WERI-Rb-1 (cell line): ENCODE results near the gene TLN1.

Experiments used
- DNase-seq: peaks from one replicate; pipeline ENCODE4 v3.0.0-alpha.2; 2020
- H3K27ac ChIP-seq: fragments of 250-450 bp; sonication (Bioruptor Pico); 2 replicates; pipeline ENCODE4 v1.5.1; 2020; ENCODE audit warnings: mild to moderate bottlenecking, moderate library complexity
- H3K27me3 ChIP-seq: fragments of 250-450 bp; sonication (Bioruptor Pico); 2 replicates; pipeline ENCODE4 v1.5.1; 2021; ENCODE audit warnings: mild to moderate bottlenecking, low read depth, moderate library complexity; ENCODE audit not compliant: insufficient read depth, severe bottlenecking
- H3K36me3 ChIP-seq: fragments of 250-450 bp; sonication (Bioruptor Pico); 2 replicates; pipeline ENCODE4 v1.5.1; 2020; ENCODE audit warnings: mild to moderate bottlenecking, moderate library complexity
- H3K4me3 ChIP-seq: 2 replicates; pipeline ENCODE4 v1.5.1; 2011; ENCODE audit warnings: low read depth, mild to moderate bottlenecking, control low read depth, low read length
- H3K9me3 ChIP-seq: fragments of 250-450 bp; sonication (Bioruptor Pico); 2 replicates; pipeline ENCODE4 v1.5.1; 2021; ENCODE audit warnings: mild to moderate bottlenecking, moderate library complexity; ENCODE audit not compliant: severe bottlenecking
- CTCF ChIP-seq: IDR thresholded peaks from 2 replicates; pipeline ENCODE4 v1.5.1; 2011; ENCODE audit warnings: low read depth, mild to moderate bottlenecking, control low read depth, inconsistent platforms, low read length

Gene TLN1

DNA sequence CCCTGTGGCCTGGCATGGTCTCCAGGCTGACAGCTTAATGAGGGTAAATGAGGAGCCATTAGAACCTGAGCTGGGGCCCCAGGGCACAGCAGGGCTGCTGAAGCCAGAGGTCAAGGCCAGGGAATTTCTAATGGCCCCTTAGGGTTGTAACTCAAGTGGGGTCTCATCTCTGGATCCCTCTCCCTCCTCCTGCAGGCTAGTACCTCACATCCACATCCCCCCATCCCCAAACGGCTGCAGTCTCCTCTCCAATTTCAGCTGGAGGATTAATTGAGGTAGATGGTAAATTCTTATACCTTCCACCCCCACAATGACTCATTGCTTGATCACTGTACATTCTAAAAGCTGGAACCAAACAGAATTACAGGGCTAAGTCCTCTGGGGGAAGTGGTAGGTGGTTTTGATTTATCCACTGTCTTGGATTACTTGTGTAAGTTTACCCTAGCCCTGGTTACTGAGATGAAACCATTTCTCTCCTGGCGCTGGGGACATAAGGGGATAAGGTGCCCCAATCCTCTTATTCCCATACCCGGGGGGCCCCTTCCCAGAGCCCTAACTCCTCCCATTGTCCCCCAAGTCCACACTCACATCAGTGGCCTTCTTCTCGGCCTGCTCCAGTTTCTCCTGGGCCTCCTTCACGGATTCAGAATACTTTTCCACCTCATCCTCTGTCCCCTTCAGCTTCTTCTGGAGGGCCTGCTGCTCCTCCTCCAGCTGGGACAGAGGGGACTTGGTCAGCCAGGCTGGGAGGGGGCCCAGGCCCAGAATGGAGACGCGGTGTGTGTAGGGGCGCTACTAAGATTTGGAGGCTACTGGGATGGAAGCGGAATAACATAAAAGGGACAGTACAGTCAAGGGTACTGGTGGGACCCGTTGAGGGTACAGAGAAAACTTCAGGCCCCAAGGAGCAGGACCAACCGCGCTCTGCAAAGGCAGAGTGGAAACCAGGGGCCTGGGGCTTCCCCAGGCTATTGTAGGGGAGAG lies 43.1 kb downstream of the TLN1 start:
- Histone ChIP-seq H3K4me3 (no peak overlapping the region), H3K27me3 (no peaks in the 10 kb centered on the region), H3K27ac (peak overlapping the region; percentile 38), H3K36me3 (no peaks in the 10 kb centered on the region), H3K9me3 (no peaks in the 10 kb centered on the region)
- no peak for DNase-seq
- TF ChIP-seq CTCF, result no peak

DNA sequence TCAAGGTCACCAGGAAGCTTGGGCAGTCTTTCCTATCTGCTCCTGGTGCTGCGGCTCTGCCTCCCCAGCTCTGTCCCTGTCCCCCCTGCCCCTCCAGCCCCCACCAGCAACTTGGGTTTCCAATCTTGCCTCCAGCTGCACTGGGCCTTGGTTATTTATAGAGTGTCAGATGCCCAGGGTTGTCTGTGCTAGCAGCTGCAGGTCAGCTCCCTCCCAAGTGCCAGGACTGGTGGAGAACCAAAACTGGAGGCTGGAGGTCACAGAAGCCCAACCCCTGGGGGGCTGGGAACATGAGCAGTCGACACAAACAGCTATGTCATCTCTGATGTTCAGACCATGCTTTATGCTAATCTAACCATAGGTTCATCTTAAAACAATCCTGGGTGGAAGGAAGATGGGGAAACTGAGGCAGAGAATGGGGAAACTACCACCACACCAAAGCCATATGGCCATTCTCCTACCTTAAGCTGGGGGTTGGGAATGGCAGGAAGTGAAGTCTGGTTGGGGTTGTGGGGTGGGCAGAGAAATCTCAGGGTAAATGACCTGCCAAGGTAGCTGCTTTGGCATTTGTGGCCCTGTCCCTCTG lies 43.9 kb downstream of the TLN1 start:
- Histone ChIP-seq H3K27ac (no peak overlapping the region), H3K4me3 (no peak overlapping the region), H3K36me3 (no peaks in the 10 kb centered on the region)

DNA sequence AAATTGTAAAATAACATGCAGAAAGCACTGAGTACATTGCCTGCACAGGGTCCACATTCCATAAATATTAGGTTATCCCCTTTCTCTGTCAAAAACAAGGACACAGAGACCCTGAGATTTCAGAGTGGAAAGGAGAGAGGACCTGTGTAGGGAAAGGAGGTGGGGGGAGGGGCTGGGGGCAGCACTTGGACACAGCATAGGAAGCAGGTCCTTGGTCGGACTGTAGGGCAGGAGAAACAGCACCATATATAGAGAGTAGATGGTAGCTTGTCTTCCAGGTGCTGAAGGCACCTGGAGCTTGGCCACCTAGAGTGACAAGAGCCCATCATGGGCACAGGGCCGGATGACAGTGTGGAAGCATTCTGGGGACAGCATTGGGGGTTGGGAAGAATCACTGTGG lies 44.7 kb downstream of the TLN1 start:
- Histone ChIP-seq H3K27me3 (no peaks in the 10 kb centered on the region), H3K27ac (no peak overlapping the region), H3K36me3 (no peaks in the 10 kb centered on the region), H3K9me3 (no peaks in the 10 kb centered on the region), H3K4me3 (no peak overlapping the region)
- DNase-seq, result no peak
- no peak for TF ChIP-seq CTCF

More for the DNA sequence above, 43.9 kb downstream of the TLN1 start:
- DNase-seq, result no peak
- no peak for TF ChIP-seq CTCF
- Histone ChIP-seq H3K27me3 (no peaks in the 10 kb centered on the region), H3K9me3 (no peaks in the 10 kb centered on the region)

- H3K9me3 ChIP-seq, result no peaks in the 10 kb centered on the region
- no peak for DNase-seq
- no peak overlapping the region for H3K27ac ChIP-seq
- no peaks in the 10 kb centered on the region for H3K27me3 ChIP-seq
- no peak overlapping the region for H3K4me3 ChIP-seq
- no peaks in the 10 kb centered on the region for H3K36me3 ChIP-seq
- TF ChIP-seq CTCF, result no peak
Observed at GRCh38 chr9:35686222-35687203, 45.5 kb downstream of the TLN1 start.

- DNase-seq, result no peak
- Histone ChIP-seq H3K27me3 (no peaks in the 10 kb centered on the region), H3K27ac (no peak overlapping the region), H3K4me3 (no peak overlapping the region), H3K9me3 (no peaks in the 10 kb centered on the region), H3K36me3 (no peaks in the 10 kb centered on the region)
- no peak for TF ChIP-seq CTCF
Observed at GRCh38 chr9:35685506-35685905, 46.5 kb downstream of the TLN1 start.
